ENCODE data around the gene JMJD1C. TPM values are rescaled to one million over a fixed set of nuclear protein-coding genes. Genes with fewer than 3 reads are reported as not detected.
"Not testable (repeated sequence)": the region's sequence is repeated elsewhere in the genome, so short reads cannot be mapped to it uniquely, and the experiment has no call there.

JMJD1C gene
- total RNA-seq, 1 donor from 2014 or later, result 34.6 TPM

DNA sequence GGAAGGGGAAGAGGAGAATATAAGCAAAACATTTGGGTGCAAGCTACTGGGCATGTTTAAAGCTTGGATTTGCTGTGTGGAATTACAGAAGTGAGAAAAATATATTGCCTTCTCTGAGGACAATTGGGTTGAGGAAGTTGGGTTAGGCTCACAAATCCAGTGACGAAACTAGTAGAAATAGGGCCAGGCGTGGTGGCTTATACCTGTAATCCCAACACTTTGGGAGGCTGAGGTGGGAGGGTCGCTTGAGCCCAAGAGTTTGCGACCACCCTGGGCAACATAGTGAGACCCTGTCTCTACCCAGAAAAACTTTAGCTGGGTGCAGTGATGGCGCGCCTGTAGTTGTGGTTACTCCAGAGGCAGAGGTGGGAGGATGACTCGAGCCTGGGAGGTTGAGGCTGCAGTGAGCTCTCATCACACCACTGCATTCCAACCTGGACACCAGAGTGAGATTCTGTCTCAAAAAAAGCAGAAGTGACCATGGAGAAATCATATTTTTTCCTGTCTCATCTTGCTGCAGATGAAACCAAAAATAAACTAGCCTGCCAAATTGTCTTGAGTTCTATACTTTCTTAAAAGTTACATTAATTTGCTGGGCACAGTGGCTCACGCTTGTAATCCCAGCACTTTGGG lies 310.3 kb downstream of the JMJD1C start:
- intact Hi-C loops (cut with micrococcal nuclease), result loop anchor here (10.0 kb wide), 1 partner anchor 561 kb away; no protein-coding TSS in a partner anchor
- Histone ChIP-seq H3K4me1 (peaks cover 20% of the 10 kb centered on the region), H3K36me3 (peaks cover 44% of the 10 kb centered on the region), H3K9me3 (replicated peaks) (no peaks in the 10 kb centered on the region), H3K27ac (replicated peaks) (no peak overlapping the region), H3K27me3 (ENCODE audit: low read depth) (no peaks in the 10 kb centered on the region), H3K4me3 (no peak overlapping the region)
- no peak for DNase-seq
- TF ChIP-seq, protein P1, sequence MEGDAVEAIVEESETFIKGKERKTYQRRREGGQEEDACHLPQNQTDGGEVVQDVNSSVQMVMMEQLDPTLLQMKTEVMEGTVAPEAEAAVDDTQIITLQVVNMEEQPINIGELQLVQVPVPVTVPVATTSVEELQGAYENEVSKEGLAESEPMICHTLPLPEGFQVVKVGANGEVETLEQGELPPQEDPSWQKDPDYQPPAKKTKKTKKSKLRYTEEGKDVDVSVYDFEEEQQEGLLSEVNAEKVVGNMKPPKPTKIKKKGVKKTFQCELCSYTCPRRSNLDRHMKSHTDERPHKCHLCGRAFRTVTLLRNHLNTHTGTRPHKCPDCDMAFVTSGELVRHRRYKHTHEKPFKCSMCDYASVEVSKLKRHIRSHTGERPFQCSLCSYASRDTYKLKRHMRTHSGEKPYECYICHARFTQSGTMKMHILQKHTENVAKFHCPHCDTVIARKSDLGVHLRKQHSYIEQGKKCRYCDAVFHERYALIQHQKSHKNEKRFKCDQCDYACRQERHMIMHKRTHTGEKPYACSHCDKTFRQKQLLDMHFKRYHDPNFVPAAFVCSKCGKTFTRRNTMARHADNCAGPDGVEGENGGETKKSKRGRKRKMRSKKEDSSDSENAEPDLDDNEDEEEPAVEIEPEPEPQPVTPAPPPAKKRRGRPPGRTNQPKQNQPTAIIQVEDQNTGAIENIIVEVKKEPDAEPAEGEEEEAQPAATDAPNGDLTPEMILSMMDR (IDR thresholded peaks at IDR 0.05; ENCODE audit: borderline replicate concordance), result no peak

DNA sequence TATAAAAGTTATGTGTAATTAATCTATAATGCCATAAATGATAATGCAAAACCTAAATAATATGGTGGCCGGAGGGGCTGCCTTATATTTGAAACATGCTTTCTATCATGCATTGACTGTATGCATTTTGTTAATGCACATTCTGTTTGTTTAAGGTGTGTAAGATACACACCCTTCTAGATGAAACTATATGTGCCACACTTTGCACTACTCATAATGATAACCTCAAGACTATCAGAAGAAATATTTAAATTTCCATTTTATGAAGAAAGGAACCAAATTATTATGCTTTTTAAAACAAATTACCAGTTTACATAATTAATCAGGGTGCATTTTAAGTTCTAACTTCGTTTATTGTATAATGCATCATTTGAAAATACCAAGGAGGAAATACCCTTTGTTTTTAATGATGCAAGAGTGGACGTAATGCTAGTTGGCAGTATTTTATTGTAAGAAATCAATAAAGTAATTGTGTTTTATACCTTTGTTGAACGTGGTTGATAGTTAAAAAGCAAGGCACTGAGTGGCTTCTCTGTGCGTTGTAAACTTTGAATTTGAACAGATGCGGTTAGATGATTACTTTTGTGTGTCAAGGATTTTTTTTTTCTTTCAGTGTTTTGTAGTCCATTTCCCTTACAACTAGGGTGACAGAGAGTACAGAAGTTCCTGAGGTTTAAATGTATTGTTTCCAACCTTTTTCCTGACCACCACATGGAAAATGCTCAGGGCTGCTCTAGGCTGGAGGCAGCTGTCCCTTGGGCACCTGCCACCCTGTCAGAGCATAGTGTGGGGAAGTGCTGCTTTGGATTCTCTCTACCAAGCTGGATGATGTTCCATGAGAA lies 311.0 kb downstream of the JMJD1C start:
- TF ChIP-seq, protein P1 (IDR thresholded peaks at IDR 0.05; ENCODE audit: borderline replicate concordance), result no peak
- H3K36me3 ChIP-seq, result peaks cover 48% of the 10 kb centered on the region
- no peak overlapping the region for H3K27ac ChIP-seq (replicated peaks)
- no peak overlapping the region for H3K4me3 ChIP-seq
- no peak for DNase-seq
- H3K27me3 ChIP-seq (ENCODE audit: low read depth), result no peaks in the 10 kb centered on the region
- H3K9me3 ChIP-seq (replicated peaks), result no peaks in the 10 kb centered on the region
- peaks cover 20% of the 10 kb centered on the region for H3K4me1 ChIP-seq
- intact Hi-C loops (cut with micrococcal nuclease), result loop anchor here (10.0 kb wide), 1 partner anchor 560 kb away; no protein-coding TSS in a partner anchor

DNA sequence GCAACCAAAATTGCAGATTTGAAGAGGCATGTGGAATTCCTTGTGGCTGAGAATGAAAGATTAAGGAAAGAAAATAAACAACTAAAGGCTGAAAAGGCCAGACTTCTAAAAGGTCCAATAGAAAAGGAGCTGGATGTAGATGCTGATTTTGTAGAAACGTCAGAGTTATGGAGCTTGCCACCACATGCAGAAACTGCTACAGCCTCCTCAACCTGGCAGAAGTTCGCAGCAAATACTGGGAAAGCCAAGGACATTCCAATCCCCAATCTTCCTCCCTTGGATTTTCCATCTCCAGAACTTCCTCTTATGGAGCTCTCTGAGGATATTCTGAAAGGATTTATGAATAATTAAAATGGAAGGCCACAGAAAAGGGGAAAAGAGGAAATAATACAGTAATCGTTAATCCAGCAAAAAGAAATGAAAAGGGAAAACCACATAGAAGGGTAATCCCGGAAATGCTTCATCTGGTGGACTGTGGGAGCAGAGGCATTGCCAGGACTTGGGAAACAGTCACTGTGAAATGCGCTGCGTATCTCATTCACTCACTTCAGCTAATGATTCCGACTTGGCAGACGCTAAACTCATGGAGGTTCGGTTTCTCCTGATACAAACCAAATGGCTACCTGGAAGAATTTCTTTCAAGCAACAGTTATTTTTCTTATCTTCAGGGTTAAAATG lies 311.8 kb downstream of the JMJD1C start:
- H3K4me1 ChIP-seq, result peaks cover 20% of the 10 kb centered on the region
- intact Hi-C loops (cut with micrococcal nuclease), result loop anchor here (10.0 kb wide), 1 partner anchor 559 kb away; no protein-coding TSS in a partner anchor
- peaks cover 51% of the 10 kb centered on the region for H3K36me3 ChIP-seq
- DNase-seq; H3K9me3 ChIP-seq (replicated peaks); H3K27ac ChIP-seq (replicated peaks); H3K27me3 ChIP-seq (ENCODE audit: low read depth); H3K4me3 ChIP-seq: not testable (repeated sequence)

DNA sequence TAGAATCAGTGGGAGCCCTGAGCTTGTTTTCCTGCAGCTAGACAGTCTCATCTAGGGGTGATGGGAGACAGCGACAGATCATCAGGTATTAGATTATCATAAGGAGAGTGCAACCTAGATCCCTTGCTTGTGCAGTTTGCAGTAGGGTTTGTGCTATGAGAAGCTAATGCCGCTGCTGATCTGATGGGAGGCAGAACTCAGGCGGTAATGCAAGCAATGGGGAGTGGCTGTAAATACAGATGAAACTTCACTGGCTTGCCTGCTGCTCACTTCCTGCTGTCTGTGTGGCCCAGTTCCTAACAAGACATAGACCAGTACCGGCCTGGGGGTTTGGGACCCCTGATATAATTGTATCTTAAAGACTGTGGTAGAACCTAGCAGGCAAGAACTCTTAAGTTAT lies 315.0 kb downstream of the JMJD1C start:
- DNase-seq, result no peak
- Histone ChIP-seq H3K9me3 (replicated peaks) (no peaks in the 10 kb centered on the region), H3K27ac (replicated peaks) (no peak overlapping the region), H3K27me3 (ENCODE audit: low read depth) (no peaks in the 10 kb centered on the region), H3K36me3 (peaks cover 60% of the 10 kb centered on the region), H3K4me3 (no peak overlapping the region), H3K4me1 (peaks cover 18% of the 10 kb centered on the region)
- TF ChIP-seq, protein P1 (IDR thresholded peaks at IDR 0.05; ENCODE audit: borderline replicate concordance), result no peak
- intact Hi-C loops (cut with micrococcal nuclease), result loop anchor here (10.0 kb wide), 1 partner anchor 556 kb away; no protein-coding TSS in a partner anchor

DNA sequence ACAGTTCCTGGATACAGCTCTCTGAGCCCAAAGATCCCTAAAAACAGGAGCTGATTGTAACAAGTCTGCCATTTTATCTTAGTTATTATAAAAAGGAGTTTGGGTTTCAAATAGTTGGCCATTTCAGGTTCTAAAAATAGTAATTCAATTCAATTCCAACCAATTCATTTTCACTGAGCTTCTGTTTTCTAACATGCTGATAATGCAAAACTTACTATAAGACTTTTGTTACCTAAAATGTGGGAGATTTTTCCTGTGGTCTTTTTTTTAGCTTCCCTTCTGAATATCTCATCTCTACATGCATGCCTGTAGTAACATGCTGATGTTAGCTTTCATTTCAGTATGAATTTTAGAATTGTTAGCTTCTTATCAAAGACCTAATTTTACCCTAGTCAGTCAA lies 319.3 kb downstream of the JMJD1C start:
- peaks cover 25% of the 10 kb centered on the region for H3K36me3 ChIP-seq
- no peak overlapping the region for H3K4me3 ChIP-seq
- H3K4me1 ChIP-seq, result peaks cover 34% of the 10 kb centered on the region
- no peak overlapping the region for H3K27ac ChIP-seq (replicated peaks)
- intact Hi-C loops (cut with micrococcal nuclease), result no loop called here
- TF ChIP-seq, protein P1 (IDR thresholded peaks at IDR 0.05; ENCODE audit: borderline replicate concordance), result no peak
- no peaks in the 10 kb centered on the region for H3K27me3 ChIP-seq (ENCODE audit: low read depth)
- H3K9me3 ChIP-seq (replicated peaks), result no peaks in the 10 kb centered on the region
- no peak for DNase-seq
